CMK (cell line): ENCODE results near the gene CLASP1.
"Not testable (repeated sequence)": the region's sequence is repeated elsewhere in the genome, so short reads cannot be mapped to it uniquely, and the experiment has no call there.

Source experiments
- DNase-seq: peaks from one replicate; pipeline ENCODE4 v3.0.0-alpha.2; 2010; ENCODE audit warnings: low read depth

The CLASP1 gene

DNA sequence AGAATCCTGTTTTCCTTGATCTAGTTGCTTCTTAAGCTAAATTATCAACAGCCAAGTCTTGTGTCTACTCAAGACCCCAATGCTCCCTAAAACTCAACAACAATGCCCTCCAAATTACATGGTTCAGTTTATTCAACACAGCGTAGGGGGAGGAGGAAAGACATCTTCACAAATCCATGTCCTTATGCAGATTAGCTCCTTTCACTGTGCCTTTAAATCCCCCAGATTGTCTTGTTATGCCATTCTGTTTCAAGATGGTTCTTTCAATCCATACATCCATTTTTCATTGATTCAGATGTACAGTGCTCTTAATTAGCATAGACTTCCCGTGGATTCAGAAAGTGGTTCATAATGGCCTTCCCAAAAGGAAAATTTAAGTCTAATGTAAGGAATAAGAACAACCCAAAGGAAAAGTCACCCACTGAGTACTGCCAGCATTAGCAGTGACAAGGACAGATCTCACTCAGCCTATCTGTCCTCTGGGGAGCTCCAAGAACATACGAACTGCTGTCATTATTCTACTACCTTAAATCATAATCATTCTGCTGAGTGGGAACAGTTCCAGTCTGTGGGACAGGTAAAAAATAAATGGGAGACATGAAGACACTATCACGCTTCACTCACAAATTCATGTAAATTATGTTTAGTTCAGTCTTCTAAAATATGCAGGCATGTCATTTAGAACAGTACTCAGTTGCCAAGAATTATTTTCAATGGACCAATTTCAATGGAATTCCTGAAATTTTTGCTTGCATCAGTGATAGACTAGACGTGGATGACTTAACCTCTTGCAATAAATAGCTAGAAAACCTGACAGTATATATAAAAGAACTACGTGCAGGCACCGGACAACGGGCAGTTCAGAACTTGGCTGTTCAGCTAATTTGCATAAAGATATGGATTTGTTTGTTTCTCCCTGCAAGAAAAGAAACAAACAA is 177.5 kb downstream of the CLASP1 start:
- no peak for DNase-seq

DNA sequence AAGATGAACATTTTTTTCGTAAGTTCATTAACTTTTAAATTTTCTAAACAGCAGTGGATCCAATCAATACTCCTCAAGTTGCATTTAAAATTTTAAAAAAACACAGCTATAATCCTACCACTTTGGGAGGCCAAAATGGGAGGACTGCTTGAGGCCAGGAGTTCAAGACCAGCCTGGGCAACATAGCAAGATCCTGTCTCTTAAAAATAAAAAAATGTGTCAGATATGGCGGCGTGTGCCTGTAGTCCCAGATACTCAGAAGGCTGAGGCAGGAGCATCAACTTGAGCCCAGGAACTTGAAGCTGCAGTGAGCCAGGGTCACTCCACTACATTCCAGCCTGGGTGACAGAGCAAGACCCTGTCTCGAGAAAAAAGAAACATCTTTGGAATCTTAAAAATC is 178.3 kb downstream of the CLASP1 start:
- DNase-seq, result no peak

DNA sequence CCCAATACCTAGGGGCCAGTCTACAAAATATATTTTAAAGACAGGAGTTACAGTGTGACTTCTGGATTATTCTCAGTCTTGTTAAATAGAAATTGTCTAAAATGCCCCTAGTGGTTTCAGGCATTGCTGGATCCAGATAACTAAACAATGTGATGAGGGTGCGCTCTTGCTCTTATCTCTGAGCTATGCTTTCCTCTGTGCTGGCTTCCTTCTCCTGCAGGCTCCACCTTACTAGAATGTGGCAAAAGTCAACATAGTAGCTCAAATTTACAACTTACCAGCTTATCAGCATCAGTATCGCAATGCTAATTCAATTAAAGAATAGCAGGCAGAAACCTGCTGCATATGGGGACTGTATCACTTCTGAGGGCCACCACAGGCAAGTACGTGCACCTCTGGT is 179.9 kb downstream of the CLASP1 start:
- DNase-seq, result no peak

DNA sequence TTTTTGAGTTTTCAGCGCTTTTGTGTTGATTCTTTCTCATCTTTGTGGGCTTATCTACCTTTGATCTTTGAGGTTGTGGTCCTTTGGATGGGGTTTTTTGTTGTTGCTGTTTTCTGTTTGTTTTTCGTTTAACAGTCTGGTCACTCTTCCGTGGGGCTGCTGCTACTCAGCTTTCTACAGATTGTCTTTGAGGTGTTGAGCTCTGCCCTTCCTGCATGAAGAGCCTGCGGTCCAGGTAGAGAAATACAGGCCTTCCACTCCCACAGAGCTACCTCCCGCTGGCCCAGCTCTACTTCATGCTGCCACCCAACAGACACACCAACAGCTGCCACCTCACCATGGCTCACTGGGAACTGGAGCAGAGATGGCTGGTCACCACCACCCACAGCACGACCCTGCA is 180.3 kb downstream of the CLASP1 start:
- DNase-seq, result no peak

DNA sequence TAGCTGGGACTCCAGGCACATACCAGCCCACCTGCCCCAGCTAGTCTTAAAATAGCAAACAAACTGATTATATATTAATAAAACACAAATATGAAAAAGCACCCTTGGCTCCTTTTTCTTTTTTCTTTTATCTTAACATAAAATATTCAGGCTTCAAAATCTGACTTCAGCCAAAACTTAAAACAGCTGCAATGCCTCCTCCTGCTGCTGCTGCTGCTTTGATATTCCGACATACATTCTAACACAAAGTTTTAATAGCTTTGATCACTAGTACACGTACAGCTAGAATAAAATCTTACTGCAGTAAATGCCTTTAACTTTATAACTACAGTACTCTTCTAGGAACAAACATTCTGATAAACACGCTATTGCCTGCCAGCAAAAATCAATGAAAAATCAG is 190.0 kb downstream of the CLASP1 start:
- no peak for DNase-seq

DNA sequence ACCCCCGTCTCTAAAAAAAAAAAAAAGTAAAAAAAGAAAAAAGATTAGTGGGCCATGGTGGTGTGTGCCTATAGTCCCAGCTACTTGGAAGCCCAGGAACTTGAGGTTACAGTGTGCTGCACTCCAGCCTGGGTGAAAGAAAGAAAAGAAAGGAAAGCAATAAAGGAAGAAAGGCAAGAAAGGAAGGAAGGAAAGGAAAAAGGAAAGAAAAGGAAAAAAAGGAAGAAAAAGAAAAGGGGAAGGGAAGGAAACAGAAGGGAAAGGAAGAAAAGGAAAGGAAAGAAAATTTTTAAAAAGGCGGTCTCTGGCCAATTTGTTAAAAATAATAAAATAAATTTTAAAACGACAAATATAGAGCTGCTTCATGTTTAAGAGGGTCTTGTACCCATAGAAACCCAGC is 192.9 kb downstream of the CLASP1 start:
- no peak for DNase-seq

DNA sequence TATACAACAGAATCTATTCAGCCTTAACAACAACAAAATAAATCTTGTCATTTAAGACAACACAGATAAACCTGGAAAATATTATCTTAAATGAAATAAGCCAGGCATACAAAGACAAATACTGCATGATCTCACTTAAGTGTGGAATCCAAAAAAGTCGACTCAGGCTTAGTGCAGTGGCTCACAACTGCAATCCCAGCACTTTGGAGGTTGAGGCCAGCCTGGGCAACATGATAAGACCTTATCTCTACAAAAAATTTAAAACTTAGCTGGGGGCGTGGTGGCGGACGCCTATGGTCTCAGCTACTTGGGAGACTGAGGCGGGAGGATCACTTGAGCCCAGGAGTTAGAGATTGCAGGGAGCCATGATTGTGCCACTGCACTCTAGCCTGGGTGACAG is 193.8 kb downstream of the CLASP1 start:
- no peak for DNase-seq

DNA sequence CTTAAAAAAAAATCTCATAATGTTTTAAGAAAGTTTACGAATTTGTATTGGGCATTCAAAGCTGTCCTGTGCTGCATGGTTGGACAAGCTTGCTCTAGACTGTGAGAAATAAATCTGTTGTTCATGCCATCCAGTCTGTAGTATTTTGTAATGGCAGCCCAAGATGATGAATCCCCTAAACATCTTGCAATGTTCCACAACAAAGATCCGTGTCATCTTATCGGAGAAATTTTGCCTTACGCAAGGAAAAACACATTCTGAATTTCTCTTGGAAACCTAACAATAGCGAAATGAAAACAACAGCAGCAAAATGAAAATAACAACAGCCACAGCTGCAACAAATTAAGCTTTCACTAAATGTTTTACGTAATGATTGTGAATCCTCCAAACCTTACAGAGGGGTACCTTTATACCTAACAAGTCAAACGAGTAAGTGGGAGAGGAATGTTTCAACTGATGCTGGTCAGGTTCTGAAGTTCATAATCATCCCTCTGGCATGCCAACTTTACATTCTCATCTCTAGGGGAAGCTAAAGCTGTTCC is 194.6 kb downstream of the CLASP1 start:
- DNase-seq, result no peak

DNA sequence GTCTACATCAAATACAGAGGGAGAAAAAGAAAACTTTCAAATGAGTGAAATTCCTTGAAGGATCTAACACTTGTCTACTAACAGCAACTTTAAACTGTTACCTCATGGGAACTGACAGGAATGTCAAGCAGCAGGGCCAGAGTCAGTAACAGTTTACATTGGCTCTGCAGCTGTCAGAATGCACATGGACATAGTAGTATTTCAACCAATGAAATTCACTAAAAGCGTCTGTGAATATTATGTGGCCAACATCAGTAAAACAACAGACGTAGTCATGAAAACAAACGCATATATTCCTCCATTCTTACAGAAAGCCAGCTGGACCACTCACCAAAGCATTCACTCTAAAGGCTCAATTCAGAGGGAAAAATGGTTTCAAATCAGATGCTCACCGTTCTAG is 197.9 kb downstream of the CLASP1 start:
- DNase-seq, result no peak

DNA sequence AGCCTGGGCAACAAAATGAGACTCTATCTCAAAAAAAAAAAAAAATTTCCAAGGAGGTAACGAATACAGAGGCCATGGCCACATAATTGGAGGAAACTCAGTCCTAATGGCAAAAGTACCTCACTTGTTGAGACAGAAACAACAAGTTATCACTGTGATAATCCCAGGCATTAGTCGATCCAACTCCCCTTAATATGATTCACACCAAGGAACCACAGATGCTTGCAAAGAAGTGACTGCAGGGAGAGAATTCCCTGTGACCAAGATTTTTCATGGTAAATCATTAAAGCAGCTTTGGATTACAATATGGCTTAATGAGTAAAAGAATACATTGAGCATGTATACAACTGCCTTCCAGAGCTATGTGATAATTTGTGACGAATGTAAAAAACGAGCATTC is 199.0 kb downstream of the CLASP1 start:
- no peak for DNase-seq

DNA sequence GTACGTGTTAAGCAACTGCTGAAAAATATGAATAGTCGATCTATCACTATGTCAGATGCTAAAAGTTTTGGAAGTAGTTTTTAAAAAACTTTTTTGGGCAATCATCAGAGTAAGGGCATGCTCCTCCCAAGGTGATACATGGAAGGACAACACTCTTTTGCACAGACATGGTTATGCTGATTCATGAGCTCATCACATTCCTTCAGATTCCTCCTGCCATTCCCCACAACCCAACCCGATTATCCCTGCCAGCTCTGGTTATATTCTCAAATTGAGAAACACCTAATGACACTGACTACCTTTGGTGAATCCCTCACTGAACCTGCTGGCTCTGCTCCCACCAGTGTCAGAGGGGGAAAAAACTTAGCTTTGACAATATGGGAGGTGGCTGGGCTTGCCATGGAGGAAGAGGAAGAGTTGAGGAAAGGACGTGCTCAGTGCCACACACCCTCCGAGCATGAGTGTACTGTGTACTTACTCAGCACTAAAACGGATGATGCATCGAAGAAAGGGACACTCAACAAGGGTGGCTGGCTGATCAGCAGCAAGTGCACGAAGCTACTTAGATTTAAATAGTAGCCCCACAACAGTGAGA is 202.5 kb downstream of the CLASP1 start:
- DNase-seq, result no peak

DNA sequence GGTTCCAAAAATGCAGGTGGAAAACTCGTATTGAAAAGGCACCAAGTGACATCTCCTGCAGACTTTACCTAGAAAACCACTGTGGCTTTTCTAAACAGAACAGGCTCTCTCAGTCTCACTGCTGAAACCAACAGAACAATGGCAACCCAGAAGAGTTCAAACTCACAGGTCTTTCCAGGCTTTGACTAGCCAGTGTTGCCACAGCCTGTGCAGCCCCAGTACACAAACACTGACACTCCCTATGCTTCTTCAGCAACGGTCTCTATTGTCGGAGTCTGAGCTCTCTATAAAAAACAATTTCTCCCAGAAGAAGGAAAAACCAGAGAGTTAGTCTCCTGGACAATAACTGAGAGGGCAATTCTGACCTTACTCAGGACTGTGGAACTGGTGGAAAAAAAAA is 206.4 kb downstream of the CLASP1 start:
- no peak for DNase-seq

DNA sequence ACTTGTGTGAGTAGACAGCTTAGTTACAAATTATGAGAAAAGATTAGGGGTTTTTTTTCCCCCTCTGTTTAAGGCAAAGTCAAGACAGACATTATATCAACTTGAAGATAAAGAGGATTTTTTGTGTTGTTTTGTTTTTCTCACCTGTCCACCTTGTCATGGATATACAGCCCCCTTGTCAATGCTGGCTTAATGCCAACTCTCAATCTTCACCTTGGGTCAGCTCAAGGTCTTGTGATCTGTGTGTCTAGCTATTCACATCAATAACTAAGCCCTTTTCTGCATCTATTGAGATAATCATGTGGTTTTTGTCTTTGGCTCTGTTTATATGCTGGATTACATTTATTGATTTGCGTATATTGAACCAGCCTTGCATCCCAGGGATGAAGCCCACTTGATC is 211.0 kb downstream of the CLASP1 start:
- not testable (repeated sequence) for DNase-seq

DNA sequence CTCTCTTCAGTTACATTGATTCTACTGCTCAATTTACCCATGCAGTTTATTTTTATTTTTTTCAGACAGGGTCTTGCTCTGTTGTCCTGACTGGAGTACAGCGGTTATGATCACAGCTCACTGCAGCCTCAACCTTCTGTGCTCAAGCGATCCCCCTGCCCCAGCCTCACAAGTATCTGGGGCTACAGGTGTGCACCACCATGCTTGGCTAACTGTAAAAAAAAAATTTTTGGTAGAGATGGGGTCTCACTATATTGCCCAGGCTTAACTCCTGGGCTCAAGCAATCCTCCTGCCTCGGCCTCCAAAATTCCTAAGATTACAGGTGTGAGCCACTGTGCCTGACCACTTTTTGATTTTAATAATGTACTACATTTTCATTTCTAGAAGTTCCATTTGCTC is 212.3 kb downstream of the CLASP1 start:
- no peak for DNase-seq

DNA sequence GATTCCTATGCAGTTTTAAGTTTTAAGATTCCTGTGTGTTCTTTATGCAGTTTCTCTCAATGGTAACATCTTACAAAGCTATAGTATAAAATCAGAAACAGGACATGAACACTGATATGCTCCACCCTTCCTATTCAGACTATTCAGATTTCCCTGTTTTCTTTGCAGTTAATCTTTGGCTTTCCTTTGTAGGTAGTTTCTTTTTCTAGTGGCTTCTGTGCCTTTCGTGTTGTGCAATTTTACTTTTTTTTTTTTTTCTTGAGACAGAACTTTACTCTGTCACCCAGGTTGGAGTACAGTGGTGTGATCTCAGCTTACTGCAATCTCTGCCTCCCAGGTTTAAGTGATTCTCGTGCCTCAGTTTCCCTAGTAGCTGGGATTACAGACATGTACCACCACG is 213.5 kb downstream of the CLASP1 start:
- DNase-seq, result no peak

DNA sequence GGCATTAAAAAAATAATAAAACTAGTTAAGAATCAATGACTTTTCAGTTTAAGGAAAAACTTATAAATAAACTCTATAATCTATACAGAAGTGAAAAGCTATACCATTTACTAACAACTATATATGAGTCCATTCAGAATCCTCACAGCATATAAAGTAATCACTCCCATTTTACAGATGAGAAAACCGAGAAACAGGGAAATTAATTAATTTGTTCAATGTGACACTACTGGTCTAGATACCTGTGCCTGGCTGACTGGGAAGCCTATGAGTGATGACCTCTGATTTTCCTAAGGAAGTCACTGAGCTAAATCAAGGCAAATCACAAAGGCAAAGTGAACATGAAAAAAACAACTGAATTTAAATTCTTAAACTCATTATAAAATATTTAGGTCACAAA is 218.0 kb downstream of the CLASP1 start:
- no peak for DNase-seq

DNA sequence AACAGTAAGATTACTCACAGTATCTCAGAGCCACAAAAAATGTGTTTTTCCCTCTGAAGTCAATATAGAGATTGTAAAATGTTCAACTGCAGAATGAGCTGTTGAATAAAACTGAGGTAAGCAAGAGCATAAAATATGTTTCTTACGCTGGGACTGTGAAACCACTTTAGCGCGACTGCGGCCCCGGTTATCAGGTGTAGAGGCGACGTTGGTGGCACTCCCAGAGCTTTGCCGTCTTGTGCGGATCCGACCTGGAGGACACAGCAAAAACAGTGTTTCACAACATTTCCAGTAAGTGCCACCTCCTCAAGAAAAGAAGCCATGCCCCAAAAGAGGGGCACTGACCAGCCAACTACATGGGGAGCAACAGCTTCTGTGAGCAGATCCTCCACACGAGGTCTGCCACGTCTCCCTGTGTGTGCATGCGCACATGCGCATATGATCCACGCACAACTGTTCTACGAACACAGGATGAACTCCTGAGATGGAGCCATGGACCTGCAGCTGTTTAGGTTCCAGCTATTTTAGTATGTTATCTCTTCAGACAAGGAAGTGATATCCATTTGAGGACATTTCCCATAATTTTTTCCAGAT is 219.2 kb downstream of the CLASP1 start:
- DNase-seq, result no peak

DNA sequence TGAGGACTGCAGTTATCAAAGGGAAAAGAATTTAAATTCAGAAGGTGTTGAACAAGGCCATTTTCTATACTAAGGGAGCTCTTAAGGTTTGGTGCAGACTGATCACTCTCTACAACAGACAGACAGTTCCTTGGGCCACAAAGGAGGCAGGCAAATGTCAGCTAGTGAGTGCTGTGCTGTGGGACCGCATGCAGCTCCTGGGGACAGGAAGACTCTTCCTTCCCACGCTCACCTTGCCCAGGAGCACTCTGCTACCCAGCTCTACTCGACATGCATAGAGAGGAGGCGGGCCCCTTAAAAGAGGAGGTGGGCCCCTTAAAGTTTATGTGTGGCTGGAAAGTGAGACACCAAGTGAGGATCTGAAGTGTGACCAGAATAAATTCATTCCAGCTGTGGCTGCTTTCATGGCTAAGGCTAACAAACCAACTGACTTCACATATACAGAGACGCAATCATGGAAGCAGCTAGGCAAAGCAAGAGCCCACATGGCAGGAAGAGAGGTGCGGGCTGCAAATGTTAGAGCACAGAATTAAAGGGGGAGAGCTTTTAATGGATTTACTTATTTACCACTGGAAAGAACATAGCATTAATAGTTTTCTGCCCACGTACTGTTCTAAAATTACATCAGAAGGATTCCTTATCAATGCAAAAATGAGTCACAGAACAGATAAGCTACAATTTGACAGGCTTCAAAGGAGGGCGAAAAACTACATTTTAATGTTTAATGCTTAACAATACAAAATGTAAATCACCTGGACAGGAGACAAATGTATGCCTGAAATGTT is 220.0 kb downstream of the CLASP1 start:
- DNase-seq, result no peak

DNA sequence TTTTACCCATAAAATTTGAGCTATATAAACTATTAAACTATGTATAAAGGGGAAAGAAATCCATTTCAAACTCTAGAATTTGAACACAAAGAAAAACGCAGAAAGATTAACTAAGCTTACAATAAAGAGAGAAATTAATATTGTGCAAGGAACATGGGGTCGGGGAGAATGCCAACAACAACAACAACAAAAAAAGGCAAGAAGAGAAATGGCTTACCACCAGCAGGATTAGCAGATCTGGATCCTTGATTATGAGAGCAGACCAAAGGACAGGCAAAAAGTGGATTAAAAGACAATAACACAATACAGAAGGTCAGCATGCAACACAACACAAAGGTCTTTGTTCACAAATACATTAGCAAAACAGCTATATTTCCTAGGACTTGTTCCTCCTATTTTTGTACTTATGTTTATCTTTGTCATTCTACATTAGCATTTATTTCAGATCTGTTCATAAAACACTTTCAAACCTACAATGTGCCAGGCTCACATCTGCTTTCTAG is 222.0 kb downstream of the CLASP1 start:
- DNase-seq, result no peak

DNA sequence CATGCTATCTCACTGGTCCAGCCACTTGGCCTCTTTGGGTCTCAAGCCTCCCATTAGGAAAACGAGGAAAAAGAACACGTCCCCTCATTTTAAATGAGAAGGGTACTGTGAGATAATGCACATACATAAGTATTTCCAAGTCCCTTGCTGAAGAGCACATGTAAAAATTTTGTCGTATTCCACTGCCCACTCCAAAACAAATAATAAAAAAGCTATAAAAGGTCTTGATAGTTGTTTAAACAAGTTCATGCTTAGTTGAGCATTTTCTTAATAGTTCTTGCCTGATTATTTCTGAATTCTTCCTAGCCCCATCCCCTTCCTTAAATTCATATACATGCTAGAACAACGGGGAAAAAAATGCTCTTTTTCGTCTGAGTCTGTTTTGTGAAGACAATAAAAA is 228.8 kb downstream of the CLASP1 start:
- no peak for DNase-seq

DNA sequence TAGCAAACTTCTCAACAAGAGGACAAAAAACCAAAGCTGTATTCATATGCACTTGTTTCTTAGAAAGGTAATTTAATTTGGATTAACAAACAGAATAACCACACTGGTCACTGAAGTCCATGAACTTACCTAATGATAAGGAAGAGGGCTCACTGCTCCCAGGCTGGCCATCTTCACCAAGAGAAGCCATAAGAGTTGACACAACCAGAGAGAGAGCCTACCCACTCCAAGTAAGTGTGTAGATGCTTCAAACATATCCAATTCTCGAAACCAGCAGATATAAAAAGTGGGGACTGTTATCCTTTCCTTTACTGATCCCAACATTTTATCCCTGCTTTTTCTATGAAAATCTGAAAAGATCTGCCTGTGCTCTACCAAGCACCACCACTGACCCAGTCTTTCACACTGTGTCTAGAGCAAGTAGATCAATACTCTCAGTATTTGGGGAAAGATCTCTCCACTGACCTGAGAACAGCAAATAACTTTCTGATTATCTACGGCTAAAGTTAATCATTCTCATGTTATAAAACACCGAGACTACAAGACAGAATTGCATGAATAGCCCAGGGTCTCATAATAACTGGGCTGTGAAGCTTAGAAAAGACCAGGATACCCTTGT is 230.1 kb downstream of the CLASP1 start:
- DNase-seq, result no peak
